HG03520 (cell line): ENCODE results near the gene PHLDA1.

Experiments used
- ATAC-seq: cut with Tn5 transposase; IDR thresholded peaks from one replicate; pipeline ENCODE4 v1.9.1; 2021; ENCODE audit warnings: mild to moderate bottlenecking, moderate library complexity; ENCODE audit not compliant: unreplicated experiment

Gene PHLDA1

DNA sequence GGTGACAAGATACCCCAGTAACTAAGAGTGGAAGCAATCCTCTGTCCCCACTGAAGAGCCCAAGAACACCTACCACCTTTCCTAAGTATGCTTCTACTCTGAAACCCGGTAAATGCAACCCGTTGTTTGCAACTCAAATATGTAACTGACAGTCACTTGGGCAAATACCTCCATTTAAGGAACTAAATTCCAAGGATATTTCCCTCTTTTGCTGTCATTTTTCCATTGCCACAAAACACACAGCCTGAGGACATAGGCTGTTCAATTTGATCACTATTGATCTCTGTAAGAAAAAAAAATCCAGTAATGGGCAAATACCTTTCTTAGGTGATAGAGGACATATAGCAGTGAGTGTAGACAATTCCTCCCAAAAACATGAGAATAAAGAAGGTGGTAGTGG lies 6.6 kb upstream of the PHLDA1 start:
- ATAC-seq: no peak

DNA sequence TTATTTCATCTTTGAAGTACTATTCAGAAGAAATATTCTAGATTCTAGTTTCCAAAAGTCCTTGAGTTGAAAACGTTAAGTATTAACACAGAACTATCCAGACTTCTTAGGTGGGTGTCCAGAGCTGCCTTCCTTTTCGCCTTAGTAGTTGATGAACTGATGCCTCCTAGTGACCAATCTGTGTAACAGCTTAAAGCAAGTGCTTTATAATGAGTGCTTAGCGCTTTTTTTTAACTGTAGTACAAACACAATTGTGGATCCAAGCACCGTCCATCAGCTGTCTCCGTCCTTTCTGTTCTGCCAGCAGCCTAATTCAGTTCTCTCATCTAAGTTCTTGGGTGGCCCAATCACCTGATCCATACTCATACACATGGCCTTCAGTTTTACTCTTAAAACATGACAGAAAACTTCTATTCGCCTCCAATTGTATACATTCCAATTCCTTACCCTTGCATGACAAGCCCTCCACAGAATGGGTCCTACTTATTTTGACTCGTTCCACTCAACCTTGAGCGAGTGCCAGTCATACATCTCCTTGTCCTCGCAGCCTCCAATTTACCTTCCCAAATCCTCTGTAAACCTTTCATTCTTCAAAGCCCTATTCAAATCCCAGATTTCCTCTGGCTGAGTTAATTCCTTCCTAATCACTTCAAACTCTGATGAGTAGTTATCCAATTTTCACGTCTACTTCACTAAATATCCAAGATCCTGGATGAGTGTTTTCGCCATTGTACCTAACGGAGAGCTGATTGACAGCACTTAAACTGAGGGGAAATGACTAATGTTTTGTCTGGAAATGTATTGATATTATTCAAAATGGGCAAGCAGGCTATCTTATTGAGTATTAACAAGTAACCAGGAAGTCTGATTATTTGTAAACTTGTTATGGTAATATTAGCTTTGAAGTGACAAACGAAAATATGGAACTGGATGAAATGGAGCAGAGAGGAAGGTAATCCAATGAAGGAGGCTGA lies 5.8 kb upstream of the PHLDA1 start:
- peak; percentile 59 for ATAC-seq

DNA sequence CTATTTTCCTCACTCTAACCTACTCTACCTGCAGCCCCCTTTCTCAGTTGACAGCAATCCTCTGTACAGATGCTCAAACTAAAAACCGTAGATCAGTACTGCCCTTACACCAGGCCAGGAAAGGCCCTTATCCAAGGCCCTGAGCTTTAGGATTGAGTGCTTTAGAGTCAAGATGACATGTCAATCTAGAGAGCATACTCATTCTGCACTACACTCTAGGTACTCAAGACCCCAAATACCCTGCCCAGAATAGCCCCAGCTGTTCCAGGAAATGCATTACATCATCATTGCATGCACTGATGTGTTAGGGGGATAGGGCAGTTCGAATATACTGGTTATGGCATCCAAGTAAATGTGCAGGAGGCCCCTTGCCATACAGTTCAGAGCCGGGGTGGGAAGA lies 3.5 kb upstream of the PHLDA1 start:
- ATAC-seq: no peak

DNA sequence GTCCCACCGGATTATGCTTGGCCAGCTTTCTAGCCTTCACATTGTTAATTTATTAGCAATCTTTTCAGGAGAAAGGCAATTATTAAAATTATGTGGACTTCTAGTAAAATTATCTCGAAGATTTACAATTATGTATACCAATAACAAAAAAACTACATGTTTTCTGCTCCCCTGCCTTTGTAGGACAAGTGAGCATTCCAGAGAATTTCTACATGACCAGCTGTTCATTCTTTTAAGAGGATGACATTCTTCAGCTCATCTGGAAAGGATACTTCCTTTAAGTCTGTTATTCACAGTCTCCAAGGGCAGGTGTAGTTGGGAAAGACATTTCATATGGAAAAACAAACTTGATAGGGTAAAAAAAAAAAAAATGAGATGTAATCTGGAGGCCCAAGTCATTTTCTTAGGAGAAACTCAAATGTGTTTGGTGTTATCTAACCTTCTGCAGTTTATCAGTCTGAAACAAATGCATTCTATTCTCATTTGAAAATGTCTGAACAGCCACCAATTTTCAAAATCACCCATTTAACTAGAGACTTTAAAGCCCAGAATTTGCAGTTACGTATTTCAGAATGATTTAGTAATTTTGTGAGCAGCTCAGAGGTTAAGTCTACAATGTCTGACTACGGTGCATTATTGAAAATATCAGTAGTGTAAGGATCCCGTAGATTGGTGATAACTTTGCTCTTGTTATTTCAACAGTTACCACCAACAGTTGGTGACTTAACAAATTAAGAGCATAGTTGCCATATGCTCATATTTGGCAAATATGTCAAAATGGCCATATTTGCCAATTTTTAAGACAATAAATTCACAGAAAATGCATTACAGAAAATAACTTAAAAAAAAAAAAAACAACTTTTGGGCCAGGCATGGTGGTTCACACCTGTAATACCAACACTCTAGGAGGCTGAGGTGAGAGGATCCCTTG lies 1.8 kb upstream of the PHLDA1 start:
- no peak for ATAC-seq

DNA sequence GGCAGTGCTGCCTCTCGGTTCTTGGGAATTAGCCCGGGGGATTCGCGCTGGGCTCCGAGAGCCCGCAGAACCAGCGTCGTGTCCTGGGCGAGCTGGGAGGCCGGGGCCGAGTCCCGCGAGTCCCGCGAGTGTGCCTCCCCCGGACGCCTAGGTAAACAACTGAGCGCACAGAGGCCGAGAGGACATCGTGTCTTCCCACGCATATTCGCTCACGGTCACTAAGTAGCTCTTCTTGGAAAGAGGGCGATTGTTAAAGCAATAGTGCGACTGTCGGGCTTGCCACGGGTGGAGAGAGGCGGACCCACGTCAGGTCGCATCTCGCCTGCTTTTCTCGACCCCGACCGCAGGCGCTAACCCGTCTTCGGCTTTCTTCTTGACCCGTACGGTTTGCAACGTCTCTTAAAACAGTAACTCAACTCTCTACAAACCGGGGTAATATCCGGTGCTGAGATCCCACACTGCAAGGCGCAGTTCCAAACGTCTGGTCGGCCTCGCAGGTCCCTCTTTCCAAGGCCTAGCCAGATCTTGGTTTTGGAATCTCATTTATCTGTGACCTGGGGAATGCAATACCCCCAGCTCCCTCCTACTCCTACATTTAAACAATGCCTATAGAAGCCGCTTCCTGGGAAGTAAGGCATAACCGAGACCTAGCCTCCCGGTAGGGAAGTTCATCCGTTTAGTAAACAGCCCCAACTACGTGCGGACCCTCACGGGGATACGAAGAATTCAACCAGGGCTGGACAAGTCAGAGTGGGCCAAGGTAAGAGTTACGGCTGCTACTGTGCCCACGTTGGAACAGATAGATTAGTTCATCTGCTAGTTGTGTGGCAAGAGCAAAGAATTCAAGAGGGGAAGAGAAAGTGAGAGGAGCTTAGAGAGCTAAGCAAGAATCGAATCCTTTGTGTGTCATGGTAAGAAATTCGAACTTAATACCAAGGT lies 736 bp upstream of the PHLDA1 start:
- ATAC-seq: peak; percentile 34

DNA sequence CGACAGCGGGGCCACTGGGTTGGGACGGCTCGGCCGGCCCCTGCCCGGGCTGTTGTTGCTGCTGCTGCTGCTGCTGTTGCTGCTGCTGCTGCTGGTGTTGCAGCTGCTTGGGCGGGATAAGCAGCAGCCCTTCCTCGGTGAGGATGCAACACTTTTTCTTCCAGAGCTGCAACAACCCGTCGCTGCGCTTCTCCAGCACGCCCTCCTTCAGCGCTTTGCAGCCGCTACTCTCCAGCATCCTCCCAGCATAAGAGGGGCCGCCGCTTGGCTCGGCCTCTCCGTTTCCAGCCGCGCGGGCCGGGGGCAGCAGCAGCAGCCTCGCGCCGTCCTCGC lies 529 bp downstream of the PHLDA1 start:
- no peak for ATAC-seq

DNA sequence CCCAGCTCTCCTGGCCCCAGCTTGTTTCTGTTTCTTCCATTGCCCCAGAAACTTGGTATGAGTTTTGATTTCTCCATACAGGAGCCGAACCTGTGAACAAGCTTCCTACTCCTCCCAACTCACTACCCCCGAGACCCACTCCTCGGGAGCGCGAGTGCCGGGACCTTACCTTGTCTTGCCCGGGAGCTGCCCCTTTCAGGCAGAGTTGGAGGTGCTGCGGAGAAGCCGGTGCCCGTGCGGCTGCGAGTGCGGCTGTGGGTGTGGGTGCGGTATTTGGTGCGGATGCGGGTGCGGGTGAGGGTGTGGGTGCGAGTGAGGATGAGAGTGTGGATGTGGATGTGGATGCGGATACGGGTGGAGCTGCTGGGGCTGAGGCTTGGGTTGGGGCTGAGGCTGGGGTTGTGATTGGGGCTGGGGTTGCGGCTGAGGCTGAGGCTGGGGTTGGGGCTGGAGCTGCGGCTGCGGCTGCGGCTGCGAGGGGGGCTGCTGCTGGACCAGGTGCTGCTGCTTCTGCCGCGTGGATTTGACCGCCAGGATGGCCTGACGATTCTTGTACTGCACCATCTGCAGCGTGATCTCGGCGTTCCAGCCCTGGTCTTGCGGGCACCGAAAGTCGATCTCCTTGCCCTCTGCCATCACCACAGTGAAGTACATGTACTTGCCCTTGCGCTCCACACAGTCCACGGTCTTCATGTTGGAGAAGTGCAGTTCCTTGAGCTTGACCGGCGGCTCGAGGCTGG lies 1.1 kb downstream of the PHLDA1 start:
- ATAC-seq: peak; percentile 0

DNA sequence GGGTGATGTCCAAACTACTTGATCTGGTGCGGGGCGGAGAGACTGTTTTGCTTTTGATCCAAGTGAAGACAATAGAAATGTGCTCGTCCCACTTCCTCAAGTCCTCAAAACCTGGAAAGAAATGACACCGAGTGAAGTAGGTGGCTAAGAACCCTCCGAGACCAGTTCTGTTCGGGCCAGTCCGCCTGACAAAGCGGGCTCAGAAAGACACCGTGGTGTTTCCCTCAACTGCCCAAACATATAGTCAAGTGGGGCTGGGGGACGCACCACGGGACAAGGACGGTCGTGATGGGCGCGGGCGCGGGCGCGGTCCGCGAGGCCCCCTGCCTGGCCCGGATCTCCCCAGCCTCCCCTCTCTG lies 1.6 kb downstream of the PHLDA1 start:
- ATAC-seq: no peak

DNA sequence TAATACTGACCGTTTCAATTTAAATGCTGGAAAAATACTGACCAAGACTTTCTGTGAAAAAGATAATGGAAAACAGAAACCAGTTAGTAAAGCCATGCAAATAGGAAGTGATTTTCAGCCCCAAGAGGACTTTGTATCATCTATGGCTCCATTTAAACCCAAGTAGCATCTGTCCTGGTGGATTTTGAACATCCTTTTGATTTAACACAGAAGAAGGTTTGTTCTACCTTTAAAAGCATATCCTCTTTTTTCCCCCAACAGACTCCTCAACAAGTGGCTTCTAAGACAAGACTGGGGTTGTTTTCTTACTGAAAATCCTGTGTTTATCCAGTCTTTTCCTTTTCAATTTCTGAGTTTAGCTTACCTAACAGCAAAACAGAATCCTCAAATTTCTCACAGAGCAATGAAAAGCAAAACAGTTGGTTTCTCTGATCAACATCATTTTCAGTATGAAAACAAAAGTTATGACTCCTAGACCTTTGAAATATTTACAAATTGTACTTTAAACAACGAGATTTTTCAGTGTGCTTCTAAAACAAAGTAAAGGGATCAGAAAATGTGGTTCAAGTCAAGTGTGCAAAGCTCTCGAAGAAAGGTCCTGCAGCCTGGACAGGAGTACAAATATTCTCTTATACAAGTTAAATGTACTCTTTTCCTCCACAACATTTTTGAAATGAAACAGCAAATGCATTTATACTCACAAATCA lies 2.9 kb downstream of the PHLDA1 start:
- ATAC-seq: no peak

DNA sequence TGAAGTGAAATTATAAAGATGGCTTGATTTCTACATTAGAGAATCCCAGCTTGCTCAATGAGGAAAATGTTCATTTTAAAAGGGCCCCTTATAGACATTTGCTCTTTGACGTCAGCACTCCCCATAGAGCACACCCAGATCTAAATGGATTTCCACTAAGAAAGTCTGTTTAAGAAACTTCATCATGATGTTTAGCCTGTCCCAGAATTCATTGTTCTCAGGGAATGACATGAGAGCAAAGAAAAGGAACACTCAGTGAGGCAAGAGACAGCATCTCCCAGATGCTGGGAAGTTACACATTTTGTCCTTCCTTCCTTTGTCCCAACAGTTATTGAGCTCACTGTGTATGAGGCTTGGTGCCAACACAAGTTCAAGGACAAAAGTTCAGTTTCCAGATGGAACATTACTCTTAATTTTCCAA lies 4.9 kb downstream of the PHLDA1 start:
- no peak for ATAC-seq

DNA sequence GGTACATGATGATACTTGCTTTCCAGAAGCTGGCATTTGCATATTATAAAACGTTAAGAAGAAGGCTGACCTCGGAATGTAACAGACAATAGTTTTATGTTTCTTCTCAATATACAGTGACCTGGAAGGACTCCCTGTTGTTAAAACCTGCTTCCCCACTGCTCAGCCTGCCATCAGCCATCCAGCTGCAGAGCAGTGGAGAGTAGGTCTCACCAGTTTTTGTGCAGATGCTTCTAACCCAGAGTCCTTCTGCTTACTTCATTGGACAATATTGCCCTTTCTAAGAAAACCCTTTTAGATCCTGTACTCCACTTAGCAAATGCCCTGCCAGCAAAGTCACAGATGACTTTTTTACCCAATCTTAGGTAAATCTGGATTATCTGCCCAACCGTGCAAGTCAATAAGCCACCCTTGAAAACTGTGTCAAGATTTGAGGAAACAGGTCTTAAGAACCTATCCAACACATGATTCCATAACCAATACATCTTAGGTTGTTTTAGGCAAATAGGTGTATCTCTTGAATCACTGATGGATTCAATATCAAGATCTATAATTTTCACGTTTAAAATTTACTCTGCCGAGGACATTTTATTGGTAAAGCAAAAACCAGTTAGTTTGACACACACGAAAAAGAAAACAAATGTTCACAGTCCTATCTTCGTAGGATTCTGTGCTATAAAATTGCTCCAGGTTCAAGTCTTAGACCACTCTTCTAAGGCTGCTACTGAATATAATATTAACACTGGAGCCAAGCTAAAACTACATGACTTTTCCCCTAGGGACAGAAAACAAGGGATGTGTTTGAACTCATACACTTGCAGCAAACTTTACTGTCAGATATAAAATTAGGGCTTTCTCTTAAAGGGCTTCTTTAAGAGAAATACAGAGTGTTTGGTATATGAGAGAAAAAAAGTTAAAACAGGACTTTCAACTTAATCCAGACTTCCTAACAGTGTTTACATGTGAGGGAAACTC lies 5.7 kb downstream of the PHLDA1 start:
- ATAC-seq: no peak

DNA sequence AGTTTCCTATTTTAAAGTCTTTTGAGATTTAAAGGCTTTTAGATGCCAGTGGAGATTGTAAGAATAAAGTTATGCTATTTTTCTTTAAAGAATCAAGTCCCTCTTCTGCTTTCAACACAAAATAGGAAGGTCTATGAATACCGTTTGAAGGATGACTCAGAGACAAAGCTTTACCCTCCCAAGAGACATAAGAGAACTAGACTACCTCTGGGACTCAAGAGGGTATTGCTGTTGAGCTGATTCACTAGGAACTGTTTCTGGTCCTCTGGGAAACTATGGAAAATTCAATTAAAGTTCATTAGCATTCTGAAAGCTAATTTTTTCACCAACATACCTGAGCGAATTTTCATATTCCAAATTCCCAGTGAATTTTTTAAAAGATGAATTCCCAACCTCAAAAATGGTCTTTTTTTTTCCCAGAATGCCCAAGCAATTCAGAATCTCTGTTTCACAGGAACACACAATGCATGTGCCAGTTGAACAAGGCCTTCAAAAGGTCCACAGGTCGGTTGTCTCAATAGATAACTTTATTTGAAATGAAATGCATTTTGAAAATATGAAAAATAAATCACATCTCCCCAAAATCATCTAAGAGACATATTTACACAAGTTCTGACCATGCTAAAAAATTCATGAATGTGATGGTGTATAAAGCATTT lies 6.5 kb downstream of the PHLDA1 start:
- no peak for ATAC-seq

DNA sequence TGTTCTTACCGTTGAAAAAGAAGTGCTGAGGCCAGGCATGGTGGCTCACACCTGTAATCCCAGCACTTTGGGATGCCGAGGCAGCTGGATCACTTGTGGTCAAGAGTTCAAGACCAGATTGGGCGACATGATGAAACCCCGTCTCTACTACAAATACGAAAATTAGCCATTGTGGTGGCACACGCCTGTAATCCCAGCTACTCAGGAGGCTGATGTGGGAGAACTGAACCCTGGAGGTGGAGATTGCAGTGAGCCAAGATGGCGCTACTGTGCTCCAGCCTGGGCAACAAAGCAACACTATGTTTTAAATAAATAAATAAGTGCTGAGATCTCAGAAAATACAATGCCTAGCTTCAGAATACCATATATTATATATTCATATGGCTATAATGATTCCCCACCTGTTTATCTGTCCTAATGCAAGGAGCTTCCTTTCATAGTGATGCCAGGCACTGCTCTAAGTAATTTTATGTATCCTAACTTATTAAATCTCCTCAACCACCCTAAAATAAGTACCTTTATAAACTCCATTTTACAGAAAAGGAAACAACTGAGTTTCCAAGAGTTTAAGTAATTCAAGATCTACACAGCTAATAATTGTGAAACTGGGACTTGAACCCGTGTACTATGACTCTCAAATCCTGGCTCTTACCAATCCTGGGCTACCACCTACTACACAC lies 7.3 kb downstream of the PHLDA1 start:
- no peak for ATAC-seq

DNA sequence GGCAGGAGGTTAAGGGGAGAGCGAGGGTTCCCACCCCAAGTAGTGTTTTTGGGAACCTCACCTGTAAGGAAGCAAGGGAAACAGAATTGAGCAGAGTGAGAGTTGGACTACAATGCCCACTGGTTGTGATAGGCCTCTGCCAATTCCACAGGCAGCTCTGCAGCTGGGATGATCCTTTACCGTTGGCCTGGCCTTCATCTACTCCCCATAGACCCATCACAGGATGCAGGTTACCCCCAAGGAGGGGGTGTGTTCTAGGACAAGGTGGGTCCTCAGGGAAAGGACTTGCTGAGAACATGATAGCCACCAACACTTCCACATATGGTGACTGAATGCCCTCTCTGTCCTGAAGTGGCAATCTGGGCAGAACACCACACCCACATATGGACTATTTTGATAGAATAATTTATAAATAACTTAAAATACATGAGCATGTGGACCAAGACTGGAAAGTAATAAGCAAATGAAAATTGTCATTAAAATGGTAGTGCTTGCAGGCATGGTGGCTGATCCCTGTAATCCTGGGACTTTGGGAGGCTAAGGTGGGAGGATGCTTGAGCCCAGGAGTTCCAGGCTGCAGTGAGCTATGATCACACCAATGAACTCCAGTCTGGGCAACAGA lies 8.4 kb downstream of the PHLDA1 start:
- no peak for ATAC-seq

DNA sequence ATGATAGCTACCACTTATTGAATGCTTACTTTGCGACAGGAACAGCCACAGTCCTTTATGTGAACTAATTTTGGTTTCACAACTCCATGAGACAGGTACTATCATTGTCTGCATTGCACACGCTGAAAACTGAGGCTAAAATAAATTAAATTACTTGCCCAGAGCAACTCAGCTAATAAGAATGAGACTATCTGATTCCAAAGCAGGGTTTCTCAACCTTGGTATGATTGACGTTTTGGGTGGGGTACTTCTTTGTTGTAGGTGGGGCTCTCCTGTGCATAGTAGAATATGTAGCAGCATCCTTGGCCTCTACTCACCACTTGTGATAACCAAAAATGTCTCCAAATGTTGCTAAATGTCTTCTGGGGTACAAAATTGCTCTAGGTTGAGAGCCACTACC lies 9.1 kb downstream of the PHLDA1 start:
- ATAC-seq: no peak

DNA sequence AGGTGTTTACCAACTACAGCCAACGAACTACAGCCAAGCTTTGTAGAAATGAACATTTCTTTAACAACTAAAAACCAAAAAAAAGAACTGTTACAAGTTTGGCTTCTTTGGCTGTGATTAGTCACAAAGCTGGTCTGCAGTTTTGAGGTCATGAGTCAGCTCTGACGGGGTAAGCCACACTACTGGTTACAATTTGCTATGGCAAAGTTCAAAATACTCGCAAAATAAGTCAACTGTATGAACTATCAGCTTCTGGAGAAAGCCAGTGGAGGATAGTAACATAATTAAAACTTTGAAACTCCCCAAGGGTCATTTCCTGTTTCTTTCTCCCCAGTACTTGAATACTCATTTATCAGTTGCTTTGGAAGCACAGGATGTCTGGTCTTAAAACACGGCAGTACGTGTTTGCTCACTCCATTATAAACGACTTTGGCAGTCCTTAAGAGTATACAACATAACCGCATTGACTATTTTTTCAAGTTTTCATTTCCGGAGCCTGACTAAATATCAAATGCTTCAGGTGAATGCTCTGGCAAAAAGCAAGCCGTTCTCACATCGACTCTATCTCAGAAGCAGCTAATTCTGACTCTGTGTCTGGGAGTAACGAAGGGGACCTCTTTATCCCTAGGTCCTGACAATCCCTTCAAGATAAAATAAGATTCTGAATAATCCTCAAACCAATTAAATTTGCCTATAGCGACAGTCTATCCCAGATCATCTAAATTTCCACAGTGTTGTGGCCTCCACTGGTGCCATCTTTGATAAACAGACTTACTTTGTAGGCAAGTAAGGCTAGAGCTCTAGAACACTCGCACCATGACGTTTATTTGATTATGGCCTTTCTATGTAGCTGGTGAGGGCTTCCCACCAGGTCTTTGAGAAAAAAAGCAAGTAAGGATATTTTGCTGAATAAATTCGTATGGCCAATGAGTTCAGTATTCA lies 10.6 kb downstream of the PHLDA1 start:
- peak; percentile 67 for ATAC-seq
